Central memory CD4-positive, alpha-beta T cell (primary cell): ENCODE data around the gene OR4E1.
"Not testable (repeated sequence)": the region's sequence is repeated elsewhere in the genome, so short reads cannot be mapped to it uniquely, and the experiment has no call there.

ENCODE experiments used
- DNase-seq: peaks from one replicate; pipeline ENCODE4 v3.0.0; 2022
- total RNA-seq, 3 experiments: gene quantifications; one replicate each; lab custom pipeline; 2026; lab: John Stamatoyannopoulos, UW

The OR4E1 gene, protein sequence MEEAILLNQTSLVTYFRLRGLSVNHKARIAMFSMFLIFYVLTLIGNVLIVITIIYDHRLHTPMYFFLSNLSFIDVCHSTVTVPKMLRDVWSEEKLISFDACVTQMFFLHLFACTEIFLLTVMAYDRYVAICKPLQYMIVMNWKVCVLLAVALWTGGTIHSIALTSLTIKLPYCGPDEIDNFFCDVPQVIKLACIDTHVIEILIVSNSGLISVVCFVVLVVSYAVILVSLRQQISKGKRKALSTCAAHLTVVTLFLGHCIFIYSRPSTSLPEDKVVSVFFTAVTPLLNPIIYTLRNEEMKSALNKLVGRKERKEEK
- 0 reads per million in 3 experiments for total RNA-seq

DNA sequence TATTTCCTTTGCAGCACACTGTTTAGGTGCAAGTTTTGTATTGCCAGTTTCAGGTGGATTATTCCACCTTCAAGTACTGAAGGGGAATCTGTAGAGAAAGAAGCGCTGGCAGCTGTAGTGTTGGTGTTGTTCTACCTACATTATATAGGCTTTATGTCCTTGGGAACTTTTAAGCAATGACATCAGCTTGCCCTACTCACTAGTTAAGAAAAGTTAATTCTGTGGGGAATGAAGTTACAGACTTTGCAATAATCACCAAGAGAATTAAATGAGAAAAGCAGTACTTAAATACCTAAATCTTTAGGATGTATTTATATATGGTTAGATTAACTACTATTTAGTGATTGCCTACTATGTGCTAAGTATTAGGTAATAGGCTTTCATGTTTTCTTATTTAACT is at the start of gene OR4E1:
Gene OR4E1 (minus strand): TSS at position 101 of the 400 bp plus-strand sequence. CDS start 2,883 bp downstream, outside the sequence.
- DNase-seq, result no peak

DNA sequence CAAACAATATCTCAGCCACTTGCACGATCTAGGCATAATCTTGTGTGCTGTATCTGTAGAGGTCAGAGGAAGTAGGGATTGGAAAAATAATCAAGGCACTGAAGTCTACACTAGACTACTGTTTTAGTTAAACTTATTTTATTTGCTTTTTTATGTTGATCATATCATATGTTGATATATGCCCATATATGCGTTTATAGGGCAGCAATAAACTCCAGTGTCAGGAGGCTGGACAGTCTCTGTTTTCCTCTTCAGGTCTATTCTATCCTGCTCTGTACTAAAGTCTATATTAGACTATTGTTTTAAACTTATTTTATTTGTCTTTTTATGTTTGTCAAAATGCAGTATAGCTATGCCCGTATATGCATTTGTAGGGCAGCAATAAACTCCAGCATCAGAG is 47.9 kb upstream of the OR4E1 start:
- DNase-seq, result no peak

DNA sequence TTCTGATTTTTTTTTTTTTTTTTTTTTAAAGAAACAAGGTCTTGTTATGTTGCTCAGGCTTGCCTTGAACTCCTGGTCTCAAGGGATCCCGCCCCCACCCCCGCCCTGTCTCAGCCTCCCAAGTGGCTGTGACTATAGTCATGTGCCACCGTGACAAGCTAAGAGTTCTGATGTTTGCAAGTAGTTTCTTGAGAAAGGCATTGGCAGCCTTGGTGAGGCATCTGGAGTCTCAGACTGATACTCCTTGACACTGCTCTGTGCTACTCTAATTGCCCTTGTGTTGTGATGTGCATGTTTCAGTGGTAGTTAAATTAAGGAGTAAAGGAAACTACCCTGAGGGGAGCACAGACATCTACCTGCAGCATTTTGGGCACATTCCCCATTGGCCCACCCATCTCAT is 46.2 kb upstream of the OR4E1 start:
- DNase-seq, result no peak

DNA sequence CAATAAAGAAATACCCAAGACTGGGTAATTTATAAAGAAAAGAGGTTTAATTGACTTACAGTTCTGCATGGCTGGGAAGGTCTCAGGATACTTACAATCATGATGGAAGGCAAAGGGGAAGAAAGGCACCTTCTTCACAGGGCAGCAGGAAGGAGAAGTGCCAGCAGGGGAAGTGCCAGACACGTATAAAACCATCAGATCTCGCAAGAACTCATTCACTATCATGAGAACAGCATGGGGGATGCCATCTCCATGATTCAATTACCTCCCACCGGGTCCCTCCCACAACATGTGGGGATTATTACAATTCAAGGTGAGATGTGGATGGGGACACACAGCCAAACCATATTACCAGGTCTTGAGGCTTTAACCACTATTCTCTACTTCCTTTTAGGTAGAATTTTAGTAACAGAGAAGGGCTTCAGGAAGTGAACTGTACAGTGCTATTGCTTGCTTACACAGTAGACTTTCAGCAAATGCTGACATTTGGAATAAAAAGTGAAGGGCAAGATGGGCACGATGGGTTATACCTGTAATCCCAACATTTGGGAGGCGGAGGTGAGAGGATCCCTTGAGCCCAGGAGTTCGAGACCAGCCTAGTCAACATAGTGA is 40.8 kb upstream of the OR4E1 start:
- DNase-seq, result no peak

DNA sequence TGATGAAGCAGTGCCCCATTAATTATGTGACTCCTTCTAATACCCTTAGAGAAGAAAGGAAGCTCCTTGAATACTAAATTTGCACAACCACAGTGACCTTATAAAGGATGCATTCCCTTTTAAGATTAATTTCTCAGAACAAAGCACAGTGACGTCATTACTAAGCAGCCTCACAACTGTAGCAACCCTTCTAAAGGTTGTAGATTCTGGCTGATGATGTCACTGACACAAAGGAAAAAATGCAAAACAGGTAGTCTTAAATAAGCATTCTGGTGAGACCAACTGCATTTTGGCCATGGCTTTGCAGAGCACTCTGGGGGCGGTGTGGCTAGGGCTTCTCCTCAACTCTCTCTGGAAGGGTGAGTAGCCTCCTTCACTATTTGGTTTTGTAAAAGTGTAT is 38.4 kb upstream of the OR4E1 start:
- DNase-seq, result peak; percentile 40

DNA sequence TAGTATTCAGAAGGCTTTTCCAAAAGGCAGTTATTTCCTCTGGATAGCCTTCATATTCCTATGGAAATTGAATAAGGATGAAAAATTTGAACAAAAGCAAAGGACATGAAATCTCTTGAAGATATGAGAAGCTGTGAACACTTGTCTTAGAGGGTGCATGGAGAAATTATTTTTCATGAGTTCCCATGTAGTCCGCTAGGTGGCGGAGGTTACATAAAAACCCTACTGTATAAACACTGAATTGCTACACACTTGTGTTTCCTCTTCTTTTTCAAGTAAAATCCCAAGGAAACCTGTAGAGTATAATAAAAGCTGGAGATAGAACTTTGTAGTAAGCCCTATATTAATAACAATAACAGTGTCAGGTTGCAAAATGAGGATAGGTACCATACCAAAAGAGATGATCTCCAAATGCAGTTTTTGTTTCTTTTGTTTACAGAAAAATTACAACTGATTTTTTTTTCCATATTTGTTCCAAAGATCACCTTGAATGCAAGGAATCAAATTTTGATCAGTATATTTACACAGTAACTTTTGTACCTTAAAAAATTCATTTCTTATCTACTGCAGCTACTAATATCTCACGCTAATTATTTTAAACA is 37.8 kb upstream of the OR4E1 start:
- no peak for DNase-seq

DNA sequence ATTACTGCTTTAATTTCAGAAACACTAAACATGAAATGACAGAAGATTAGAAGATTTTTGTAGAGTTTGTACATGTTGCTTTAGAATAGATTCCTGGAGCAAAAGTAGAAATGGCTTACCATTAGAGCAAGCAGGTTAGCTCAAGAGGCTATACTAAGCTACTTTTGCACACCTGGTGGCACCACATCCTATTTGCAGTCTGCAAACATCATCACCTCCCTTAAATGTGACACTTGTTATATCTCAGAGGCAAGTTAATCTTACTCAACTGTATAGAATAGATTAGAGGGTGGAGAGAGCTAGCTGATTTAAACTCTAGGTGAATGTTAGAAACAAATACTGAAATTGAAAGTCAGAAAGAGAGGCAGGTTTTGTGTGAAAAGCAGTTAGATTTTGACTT is 30.7 kb upstream of the OR4E1 start:
- no peak for DNase-seq

DNA sequence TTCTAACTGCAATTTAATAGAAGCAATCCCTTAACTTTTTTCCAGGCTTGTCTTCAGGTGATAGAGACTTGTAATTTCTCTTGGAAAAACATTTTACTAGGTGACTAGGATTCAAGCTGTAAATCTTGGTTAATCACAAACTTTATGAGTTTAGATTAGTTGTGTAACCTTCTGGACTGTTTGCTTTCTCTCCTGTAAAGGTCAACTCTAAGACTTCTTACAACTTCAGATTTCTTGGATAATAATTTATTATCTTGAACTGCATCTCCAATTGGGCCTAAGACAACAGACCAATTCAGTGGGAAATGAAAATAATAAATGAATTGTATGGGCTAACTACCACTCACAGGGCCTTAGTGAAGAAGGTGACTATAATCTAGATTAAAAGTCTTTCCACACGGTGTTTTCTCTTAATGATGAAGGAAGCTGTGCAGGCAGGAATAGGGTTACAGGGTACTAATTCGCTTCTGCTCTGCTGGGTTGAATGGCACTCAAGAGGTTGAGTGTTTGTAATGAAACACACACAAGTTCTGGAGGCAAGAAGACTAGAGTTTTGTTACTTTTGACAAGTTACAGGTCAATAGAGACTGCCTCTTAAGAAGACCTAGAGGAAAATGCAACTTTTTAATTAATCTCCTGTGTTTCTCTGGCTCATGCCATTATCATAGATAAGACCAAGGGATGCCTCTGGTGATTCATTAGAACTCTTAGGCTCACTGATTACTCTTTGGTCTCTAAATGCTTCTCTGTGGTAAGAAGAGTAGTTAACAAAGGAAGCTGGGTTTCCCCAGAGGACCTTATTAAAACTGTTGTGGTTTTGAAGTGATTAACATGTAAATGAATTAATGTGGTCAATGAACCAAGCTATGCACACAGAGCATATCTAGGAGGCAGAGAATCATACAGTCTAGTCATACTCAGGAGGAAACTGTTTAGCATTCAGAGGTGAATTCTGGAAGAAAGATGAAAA is 30.0 kb upstream of the OR4E1 start:
- no peak for DNase-seq

DNA sequence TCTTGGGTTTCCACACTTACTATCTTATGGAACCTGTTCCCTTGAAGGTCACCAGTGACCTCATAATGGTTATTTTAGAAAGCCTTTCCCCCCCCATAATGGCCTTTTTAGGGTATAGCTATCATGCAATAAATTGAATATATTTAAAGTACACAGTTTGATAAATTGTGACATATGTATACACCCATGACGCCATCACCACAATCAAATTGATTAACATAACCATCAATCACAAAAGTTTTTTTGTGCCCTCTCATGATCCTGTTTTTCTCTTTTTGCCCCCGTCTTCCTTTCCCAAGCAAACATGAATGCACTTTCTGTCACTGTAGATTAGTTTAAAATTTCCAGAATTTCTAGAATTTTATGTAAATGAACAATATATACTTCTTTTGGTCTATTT is 28.7 kb upstream of the OR4E1 start:
- DNase-seq, result no peak

DNA sequence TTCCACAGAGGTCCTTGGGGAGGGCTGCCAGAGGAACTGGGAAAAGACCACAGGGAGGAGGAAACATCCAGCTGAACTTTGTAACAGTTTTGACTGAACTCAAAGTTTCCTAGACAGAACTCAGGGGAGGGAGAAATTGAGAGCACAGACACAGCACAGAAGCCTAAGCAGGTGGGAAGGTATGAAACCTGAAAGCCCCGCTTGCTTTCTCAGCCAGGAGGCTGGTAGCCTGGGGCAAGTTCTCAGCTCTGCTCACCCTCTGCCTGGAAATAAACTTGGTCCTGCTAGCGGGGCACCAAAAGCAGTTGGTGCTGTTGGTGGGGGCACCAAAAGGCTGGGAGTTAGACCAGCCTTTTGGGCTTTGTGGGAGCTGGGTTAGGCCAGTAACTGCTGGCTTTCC is 25.9 kb upstream of the OR4E1 start:
- no peak for DNase-seq

DNA sequence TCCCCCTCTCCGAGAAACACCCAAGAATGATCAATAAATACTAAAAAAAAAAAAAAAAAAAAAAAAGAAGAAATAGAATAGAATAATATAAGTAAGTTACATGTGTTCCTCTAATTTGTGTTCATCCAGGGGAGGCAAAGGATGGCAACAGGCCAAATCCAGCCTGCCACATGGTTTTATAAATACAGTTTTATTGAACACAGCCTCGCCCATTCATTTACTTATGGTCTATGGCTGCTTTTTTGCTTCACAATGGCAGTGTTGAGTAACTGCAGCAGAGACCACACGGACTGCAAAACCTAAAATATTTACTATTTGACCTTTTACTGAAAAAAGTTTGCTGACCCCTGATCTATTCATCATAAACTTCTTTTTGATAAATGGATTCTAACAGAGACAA is 24.9 kb upstream of the OR4E1 start:
- DNase-seq, result not testable (repeated sequence)

DNA sequence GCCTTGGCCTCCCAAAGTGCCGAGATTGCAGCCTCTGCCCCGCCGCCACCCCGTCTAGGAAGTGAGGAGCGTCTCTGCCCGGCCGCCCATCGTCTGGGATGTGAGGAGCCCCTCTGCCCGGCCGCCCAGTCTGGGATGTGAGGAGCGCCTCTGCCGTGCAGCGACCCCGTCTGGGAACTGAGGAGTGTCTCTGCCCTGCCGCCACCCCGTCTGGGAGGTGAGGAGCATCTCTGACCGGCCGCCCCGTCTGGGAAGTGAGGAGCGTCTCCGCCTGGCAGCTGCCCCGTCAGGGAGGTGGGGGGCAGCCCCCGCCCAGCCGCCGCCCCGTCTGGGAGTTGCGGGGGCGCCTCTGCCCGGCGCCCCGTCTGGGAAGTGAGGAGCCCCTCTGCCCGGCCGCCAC is 24.0 kb upstream of the OR4E1 start:
- DNase-seq, result not testable (repeated sequence)

DNA sequence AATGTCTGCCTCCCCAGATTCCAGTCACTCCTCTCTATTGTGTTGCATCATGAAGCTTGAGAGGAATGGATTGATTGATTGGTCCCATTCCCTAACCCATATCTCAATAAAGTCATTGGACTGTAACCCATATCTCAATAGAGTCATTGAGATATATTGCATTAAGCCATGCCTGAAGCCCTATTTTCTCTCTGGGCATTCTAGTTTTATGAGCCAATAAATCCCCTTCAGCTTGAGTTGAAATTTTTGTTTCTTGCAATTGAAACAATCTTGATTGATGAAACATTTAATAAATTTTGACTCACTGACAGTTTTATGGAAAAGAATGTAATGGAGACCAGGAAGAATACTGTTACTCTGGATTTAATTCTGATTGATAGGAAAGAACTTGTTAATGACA is 20.8 kb upstream of the OR4E1 start:
- no peak for DNase-seq

DNA sequence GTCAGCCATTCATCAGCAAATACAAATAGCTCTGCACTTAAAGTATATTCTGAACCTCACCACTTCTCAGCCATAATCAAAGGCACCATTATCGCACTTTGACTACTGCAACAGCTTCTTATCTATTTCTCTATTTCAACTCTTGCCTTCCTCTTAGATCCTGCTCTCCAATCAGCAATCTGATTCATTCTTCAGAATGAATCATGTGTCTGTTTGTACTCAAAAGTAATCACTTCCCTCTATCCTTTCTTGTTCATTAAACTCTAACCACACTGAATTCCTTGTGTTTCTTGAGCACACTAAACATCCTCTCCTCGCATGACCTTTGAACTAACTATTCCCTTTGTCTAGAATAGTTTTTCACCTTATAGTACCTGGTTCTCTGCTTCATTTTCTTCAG is 12.8 kb upstream of the OR4E1 start:
- no peak for DNase-seq

DNA sequence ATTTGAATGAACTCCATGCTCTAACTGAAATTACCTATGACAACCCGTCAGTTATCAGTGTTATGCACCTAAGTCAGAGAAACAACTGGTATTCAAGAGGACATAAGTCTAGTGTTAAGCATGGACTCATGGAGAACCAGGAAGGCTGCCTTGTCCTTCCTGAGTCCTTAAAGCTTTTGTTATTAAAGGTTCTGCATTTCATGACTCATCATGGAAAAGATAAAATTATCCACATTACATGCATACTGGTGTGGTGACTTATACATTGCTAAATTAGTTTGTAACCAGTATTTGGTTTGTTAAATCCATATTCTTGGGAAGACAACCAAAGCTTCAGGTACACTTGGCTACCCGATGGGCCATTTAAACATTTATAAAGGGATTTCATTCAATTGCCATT is 6.5 kb upstream of the OR4E1 start:
- DNase-seq, result no peak

DNA sequence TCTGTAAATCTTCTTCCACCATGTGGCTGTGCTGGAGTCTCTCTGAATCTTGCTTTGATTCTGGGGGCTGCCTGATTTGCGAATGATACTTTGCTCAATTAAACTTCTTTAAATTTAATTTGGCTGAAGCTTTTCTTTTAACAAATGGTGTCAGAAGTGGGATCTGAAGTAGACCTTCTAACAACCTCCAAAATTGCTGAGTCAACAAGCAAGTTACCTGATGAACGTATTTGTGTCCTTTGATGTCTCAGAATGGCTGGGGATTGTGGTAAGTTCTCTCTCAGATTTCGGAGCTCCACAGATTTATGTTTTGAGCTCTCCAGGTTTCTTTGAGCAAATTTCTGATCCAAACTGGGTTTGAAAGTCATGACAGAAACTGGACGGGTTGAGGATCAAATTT is 1.9 kb upstream of the OR4E1 start:
- no peak for DNase-seq

DNA sequence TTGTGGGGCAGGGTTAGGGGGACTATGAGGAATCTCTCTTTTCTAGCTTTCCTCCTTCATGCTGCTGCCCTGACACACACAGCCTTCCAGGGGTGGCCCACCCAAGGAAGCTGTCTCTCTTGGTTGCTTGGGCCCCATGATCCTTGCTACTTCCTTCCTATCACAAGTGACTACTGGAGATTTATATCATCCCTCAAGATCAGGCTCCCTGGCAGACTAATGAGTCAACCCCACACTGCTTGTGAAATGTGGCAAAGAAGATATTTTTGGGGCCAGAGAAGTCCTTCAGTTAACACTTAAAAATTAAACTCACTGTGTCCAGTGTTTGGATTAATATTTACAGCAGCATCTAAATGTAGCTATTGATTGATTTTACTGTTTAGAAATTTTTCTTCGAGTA is 1.5 kb downstream of the OR4E1 start:
- DNase-seq, result no peak

DNA sequence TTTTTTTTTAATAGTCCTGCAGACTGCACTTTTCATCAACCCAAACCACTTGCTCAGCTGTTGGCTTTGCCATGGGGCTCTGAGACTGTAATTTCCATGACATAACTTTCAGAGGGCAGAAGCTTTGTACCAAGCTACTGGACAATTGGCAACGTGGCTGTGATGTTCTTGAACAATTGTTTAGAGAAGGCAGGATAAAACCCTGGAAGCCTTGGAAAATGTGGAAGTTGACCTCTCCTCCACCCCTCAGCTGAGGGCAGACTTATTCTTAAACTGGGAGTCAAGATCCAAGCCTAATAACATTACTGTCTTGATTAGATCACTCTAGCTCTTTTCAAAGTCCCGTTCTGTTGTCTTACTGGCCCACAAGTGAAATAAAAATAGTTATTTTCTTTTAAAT is 2.2 kb downstream of the OR4E1 start:
- no peak for DNase-seq

DNA sequence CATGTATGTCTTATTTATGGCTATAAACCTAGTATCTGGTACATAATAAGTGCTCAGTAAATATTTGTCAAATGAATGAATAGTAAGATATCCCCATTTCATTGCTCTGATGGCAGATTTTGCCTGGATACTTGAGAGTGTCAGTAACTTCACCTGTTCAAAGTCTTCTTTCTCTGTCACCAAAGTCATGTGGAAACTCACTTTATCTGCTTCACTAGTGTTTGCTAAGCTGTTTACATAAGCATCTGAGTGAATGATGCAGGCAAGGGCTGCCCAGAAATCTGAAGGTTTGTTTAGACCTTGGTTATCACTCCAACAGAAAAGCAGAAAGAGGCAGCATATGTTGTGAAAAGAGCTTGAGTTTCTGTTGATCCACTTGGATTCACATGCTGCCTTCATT is 4.3 kb downstream of the OR4E1 start:
- no peak for DNase-seq

DNA sequence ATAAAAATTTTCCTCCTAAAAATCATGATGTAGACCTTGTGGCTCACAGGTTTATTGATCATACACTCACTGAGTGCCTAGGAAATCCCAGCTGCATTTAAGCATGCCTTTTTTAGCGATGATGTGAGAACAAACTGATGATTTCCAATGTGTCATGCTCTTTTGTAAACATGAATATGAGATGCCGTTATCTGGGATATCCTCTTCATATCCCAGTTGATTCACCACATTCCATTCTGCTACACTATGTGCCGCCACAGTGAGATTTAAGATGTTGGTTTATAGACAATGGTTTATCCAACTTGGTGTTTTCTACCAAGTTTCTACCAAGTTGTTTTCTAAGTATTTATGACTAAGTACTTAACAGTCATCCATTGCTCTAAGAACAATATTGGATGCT is 5.2 kb downstream of the OR4E1 start:
- no peak for DNase-seq

DNA sequence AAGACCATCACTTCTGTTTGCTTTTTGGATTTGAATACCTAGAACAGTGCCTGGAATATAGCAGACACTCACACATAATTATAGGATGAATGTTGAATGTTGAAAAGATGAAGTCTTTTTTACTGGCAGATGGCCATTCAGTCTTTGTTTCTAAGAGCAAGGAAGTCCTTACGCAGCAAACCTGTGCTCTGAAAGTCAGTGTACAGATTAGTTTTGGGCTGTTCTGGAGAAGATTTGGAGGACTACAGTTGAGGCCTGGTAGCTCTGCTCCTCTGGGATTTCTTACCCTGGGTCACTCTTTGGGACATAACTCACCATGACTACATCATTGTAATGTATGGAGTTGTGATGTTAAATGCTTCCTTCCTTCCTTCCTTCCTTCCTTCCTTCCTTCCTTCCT is 16.6 kb downstream of the OR4E1 start:
- DNase-seq, result no peak

DNA sequence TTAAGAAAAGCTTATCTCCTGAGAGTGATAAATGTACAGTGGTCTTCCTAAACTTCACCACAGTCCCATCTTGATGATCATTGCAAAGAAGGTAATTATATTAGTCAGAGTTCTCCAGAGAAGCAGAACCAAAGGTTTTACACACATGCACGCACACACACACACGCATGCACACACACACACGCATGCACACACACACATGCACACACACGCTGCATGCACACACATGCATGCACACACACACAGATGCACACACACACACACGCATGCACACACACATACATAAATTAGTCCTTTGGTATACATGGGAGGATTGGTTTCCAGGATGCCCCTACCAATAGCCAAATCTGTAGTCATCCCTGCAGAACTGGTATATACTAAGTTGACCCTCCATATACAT is 19.4 kb downstream of the OR4E1 start:
- no peak for DNase-seq

DNA sequence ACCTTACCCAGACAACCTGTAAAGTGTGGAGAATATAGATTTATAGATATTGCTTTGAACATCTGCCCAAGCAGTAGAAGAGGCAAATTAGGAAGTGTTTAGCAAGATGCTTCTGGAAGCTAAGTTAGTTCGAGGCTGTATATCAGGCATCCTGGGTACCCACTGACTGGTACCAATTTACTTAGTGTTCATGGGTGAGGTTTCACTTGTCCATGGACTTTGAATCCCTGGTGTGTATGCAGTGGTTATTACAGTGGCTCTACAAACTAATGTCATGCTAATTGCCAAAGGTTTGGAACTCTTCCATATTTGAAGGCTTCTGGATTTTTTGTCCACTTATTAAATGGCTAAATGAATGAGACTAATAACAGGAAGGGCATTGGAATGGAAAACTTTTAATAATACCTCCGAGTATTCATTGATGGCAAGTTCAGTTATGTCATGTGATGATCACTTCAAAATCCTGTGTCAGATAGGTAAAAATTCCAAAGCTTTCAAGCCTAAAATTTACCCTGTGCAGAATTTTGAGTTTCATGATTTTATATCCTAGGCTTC is 20.2 kb downstream of the OR4E1 start, which contains the start of gene OR4E2:
Gene OR4E2 (plus strand): TSS at position 505 of the 555 bp plus-strand sequence. CDS start 11,248 bp downstream, outside the sequence.
- DNase-seq, result no peak
